Coronary artery (tissue), 2 donors: ENCODE measurements around the gene DNMBP.

Source experiments
- DNase-seq: peaks from one replicate; pipeline ENCODE4 v3.0.0-alpha.2; 2017; ENCODE audit warnings: low spot score
- H3K27ac ChIP-seq, 2 donors: fragments of 200-600 bp; sonication (generic); one replicate each; pipeline ENCODE4 v1.5.1; 2016 to 2019
- H3K4me3 ChIP-seq: fragments of 200-600 bp; sonication (generic); 2 replicates; pipeline ENCODE4 v1.5.1; 2016; ENCODE audit warnings: mild to moderate bottlenecking, moderate library complexity
- CTCF ChIP-seq: fragments of 200-600 bp; sonication (generic); IDR thresholded peaks from one replicate; pipeline ENCODE4 v1.5.1; 2019; ENCODE audit warnings: antibody characterized with exemption

DNMBP gene

GRCh38 chr10:99854860-99855259 lies 154.9 kb downstream of the DNMBP start:
- no peak for DNase-seq
- H3K4me3 ChIP-seq = no peak overlapping the region
- no peak for TF ChIP-seq CTCF
- no peak overlapping the region for H3K27ac ChIP-seq

- DNase-seq = no peak
These were observed 156.1 kb downstream of the DNMBP start for GRCh38 chr10:99853655-99854054.

GRCh38 chr10:99852481-99853213 lies 157.1 kb downstream of the DNMBP start:
- Histone ChIP-seq H3K27ac (no peak overlapping the region), H3K4me3 (no peak overlapping the region)
- no peak for DNase-seq
- no peak for TF ChIP-seq CTCF

More at GRCh38 chr10:99853655-99854054, 156.1 kb downstream of the DNMBP start:
- Histone ChIP-seq H3K27ac (no peak overlapping the region), H3K4me3 (no peak overlapping the region)
- TF ChIP-seq CTCF = no peak

- no peak for DNase-seq
- no peak for TF ChIP-seq CTCF
- Histone ChIP-seq H3K27ac (no peak overlapping the region), H3K4me3 (no peak overlapping the region)
These were observed 157.9 kb downstream of the DNMBP start for GRCh38 chr10:99851825-99852224.

GRCh38 chr10:99850767-99851340 lies 158.9 kb downstream of the DNMBP start:
- no peak overlapping the region for H3K27ac ChIP-seq
- no peak for TF ChIP-seq CTCF
- H3K4me3 ChIP-seq = no peak overlapping the region
- DNase-seq = no peak

- DNase-seq = no peak
- Histone ChIP-seq H3K4me3 (no peak overlapping the region), H3K27ac (no peak overlapping the region)
- no peak for TF ChIP-seq CTCF
These were observed 159.6 kb downstream of the DNMBP start for GRCh38 chr10:99850021-99850766.
